ENCODE measurements around the gene CAPN15.

The CAPN15 gene

DNA sequence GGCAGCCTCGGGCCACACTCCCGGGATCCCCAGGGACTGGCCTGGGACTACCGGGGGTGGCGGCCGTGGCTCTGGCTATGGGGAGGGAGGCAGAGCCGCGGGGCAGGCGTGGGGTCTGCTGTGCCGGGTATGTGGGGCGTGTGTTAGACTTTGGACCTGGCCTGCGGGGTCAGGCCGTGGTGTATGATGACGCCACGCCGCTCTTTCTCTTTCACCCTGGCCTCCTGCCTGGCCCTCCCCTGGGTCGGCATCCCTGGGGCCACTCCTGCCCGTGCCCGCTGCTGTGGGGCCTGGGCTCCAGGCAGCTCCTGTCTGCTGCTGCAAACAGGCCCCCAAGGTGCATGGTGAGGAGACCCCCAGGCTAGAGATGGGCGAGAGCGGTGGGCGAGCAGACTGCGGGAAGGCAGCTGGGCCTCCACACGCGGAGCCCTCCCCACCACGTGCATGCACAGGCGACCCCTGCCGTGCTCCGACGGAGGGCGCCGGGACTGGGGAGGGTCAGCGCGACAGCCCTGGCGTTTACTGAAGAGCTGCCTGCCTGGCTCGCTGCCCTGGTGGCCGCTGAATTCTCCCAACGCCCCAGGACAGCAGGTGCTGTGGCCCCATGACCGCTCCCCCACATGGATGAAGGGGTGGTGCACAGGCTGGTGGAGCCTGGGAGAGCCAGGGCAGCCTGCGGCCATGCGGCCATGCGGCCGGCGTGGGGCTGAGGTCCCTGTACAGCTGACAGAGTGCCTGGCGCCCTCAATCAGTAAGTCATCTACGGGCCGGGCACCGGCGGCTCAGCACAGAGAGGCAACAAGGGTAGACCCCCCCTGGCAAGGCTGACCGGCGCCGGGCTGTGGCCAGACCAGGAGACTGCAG is 16.0 kb downstream of the CAPN15 start:
- in situ Hi-C loops (cut with HindIII; ENCODE audit: low sequenced_read_pairs), result no loop called here

GRCh38 chr16:544517-544916 is 17.0 kb downstream of the CAPN15 start:
- in situ Hi-C loops (cut with HindIII; ENCODE audit: low sequenced_read_pairs), result no loop called here

DNA sequence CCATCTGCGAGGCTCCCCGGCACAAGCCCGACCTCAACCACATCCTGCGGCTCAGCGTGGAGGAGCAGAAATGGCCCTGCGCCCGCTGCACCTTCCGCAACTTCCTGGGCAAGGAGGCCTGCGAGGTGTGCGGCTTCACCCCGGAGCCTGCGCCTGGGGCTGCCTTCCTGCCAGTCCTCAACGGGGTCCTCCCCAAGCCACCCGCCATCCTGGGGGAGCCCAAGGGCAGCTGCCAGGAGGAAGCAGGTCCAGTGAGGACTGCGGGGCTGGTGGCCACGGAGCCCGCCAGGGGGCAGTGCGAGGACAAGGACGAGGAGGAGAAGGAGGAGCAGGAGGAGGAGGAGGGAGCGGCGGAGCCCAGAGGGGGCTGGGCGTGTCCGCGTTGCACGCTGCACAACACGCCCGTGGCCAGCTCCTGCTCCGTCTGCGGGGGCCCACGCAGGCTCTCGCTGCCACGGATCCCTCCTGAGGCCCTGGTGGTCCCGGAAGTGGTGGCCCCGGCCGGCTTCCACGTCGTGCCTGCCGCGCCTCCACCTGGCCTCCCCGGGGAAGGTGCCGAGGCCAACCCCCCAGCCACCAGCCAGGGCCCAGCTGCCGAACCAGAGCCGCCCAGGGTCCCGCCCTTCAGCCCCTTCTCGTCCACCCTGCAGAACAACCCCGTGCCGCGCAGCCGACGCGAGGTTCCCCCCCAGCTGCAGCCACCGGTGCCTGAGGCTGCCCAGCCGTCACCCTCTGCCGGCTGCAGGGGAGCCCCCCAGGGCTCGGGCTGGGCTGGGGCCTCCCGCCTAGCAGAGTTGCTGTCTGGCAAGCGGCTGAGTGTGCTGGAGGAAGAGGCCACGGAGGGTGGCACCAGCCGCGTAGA is 19.6 kb downstream of the CAPN15 start:
- in situ Hi-C loops (cut with HindIII; ENCODE audit: low sequenced_read_pairs), result no loop called here

DNA sequence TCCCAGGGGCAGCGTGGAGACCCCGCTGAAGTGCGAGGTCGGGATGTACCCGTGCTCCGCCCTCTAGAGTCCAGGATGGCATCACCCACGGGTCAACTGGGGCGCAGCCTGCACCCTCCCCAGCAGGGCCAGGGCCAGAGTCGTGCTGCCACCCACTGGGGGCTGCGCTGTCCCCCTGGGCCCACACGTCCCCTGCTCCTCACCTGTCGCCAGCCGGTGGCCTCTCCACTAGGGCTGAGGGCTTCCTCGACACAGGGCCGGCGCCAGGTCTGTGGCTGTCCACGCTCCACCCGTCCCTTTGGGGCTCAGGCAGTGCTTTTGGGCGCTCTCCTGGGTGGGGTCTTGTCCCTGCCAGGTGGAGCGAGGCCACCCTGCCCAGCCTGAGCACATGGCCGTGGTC is 21.1 kb downstream of the CAPN15 start:
- in situ Hi-C loops (cut with HindIII; ENCODE audit: low sequenced_read_pairs), result no loop called here

GRCh38 chr16:549544-550263 is 22.2 kb downstream of the CAPN15 start:
- in situ Hi-C loops (cut with HindIII; ENCODE audit: low sequenced_read_pairs), result no loop called here

- in situ Hi-C loops (cut with HindIII; ENCODE audit: low sequenced_read_pairs), result no loop called here
Measured at GRCh38 chr16:551210-551609, 23.7 kb downstream of the CAPN15 start.

DNA sequence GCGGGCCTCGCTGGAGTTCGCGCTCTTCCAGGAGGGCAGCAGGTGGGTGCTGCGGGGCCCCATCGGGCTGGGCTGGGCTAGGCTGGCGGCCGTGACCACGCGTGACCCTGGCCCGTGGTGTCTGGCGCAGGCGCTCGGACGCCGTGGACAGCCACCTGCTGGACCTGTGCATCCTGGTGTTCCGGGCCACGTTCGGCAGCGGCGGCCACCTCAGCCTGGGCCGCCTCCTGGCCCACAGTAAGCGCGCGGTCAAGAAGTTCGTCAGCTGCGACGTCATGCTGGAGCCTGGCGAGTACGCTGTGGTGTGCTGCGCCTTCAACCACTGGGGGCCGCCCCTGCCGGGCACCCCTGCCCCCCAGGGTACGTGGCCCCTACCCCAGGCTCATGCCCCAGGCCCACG is 24.7 kb downstream of the CAPN15 start:
- in situ Hi-C loops (cut with HindIII; ENCODE audit: low sequenced_read_pairs), result no loop called here

DNA sequence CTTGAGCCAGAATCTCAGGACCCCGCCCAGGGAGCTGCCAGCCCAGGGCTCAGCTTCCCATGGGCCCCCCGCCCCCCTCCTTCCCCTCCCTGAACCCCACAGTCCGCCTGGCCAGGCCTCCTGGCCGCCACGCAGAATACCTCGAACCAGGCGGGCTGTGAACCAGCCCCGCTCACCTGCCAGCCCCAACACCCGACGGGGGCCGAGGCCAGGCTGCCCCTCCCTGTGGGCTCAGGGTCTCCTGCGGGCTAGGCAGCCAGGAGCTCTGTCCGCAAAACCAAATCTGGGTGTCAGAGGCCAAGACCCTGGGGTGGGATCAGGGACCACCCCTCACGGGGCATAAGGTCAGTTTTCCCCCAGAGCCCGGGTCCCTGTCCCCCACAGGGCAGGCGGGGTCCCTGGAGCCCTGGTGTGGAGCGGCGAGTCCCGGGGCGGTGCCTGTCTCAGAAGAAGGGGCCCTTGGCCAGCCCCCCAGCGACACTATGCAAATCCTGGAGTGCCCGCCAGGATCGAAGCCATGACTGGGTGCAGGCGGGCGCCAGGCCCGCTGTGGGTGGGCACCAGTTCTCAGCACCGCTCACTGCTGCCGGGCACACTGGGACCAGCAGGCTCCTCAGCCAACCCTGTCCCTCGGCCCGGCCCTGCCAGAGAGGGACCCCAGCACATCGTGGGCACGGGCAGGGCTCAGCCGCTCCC is 26.2 kb downstream of the CAPN15 start:
- in situ Hi-C loops (cut with HindIII; ENCODE audit: low sequenced_read_pairs), result no loop called here

DNA sequence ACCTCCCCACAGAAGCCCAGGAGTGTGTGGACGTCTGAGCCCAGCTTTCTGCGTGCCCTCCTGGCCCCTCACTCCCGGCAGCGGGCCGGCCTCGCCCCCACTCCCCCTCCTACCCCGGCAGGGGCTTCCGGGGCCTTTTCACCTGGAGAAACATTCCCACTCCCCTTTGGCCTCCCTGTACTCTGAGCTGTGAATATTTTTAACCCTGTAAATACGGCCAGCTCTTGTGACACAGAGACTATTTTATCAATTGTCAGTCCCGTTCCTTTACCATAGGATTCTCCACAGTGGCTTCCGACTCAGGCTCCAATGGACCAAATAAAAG is 26.7 kb downstream of the CAPN15 start:
- in situ Hi-C loops (cut with HindIII; ENCODE audit: low sequenced_read_pairs), result no loop called here

DNA sequence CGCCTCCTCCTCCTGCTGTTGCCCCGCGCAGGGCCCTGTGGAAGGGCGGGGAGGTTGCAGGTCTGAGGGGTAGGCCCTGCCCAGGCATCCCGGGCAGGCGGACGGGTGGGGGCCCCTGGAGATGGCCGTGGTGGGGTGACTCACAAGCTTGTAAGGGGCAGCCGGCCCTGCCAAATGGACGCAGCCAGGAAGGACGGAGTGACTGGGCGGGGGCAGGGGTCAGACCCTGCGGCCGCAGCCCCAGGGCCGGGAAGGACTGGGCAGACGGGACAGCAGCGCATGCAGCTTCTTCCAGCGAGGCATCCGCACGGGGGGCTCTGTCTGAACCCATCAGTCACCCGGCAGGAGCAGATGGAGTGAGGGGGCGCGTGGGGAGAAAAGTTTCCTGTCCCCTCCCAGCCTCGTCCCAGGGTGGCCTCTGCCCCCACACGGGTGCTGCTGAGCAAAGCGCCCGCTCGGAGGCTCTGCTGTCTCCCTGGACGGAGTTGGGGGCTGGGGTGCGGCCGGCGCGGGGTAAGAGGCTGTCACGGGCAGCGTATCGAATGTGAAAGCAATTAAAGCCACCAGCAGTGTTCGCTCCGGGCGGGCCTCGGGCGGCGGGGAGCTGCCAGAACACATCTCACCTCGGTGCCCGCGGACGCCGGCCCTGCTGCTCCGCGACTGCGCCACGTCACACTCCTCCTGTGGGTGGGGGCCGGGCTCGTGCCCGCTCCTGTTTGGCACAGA is 27.3 kb downstream of the CAPN15 start:
- in situ Hi-C loops (cut with HindIII; ENCODE audit: low sequenced_read_pairs), result no loop called here

GRCh38 chr16:555528-556473 is 28.3 kb downstream of the CAPN15 start:
- in situ Hi-C loops (cut with HindIII; ENCODE audit: low sequenced_read_pairs), result no loop called here

GRCh38 chr16:556474-557173 is 29.1 kb downstream of the CAPN15 start:
- in situ Hi-C loops (cut with HindIII; ENCODE audit: low sequenced_read_pairs), result no loop called here

DNA sequence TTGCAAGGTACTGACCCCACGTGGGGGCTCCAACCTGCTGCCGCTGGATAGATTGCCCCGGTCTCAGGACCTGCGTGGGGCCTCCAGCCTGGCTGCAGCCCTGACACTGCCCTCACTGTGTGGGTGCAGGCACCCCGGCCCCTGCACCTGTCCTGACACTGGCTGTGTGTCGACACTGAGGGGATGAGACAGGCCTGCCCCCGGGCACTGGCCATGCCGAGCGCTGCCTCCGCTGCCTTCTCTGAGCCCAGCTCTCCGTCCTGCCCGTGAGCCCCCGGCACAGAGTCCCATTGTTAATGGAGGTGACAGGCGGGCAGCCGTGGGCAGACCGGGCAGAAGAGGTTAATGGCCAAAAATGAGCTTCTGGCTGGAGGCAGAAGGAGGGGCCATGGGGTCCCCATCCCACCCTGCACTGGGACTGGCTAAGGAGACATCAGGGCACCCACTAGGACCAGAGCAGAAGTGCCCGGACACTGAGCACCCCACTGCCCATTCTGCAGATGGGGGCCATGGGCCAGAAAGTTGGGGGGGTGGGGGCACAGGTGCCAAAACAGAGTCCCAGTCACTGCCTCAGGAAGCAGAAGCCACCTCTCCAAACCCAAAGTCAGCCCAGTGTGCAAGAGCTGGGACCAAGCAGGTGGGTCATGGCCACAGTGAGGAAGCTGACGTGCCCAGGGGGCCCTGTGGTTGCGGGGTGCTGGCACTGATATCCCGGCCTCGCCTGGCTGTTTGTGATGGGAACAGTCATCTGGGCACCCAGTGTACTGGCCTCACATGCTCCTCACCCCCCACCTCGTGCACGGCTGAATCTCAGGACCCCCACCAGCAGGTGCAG is 30.2 kb downstream of the CAPN15 start:
- in situ Hi-C loops (cut with HindIII; ENCODE audit: low sequenced_read_pairs), result no loop called here

GRCh38 chr16:558298-559020 is 30.9 kb downstream of the CAPN15 start:
- in situ Hi-C loops (cut with HindIII; ENCODE audit: low sequenced_read_pairs), result no loop called here

DNA sequence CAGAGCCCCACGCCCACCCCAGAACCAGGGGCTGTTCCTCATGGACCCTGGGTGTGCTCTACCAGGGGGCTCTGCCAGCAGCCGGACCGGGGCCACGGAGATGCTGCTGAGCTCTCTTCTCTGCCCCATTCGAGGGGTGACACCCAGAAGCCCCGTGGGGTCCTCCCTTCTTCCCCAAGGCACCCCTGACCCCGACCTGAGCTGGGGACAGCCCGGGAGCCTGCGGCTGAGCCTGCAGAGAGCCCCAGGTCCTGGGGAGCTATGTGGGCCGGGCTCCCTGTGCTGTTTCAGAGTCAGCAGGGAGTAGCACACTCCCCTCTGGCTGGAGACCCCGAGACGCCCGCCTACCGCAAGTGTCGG is 31.5 kb downstream of the CAPN15 start:
- in situ Hi-C loops (cut with HindIII; ENCODE audit: low sequenced_read_pairs), result no loop called here

DNA sequence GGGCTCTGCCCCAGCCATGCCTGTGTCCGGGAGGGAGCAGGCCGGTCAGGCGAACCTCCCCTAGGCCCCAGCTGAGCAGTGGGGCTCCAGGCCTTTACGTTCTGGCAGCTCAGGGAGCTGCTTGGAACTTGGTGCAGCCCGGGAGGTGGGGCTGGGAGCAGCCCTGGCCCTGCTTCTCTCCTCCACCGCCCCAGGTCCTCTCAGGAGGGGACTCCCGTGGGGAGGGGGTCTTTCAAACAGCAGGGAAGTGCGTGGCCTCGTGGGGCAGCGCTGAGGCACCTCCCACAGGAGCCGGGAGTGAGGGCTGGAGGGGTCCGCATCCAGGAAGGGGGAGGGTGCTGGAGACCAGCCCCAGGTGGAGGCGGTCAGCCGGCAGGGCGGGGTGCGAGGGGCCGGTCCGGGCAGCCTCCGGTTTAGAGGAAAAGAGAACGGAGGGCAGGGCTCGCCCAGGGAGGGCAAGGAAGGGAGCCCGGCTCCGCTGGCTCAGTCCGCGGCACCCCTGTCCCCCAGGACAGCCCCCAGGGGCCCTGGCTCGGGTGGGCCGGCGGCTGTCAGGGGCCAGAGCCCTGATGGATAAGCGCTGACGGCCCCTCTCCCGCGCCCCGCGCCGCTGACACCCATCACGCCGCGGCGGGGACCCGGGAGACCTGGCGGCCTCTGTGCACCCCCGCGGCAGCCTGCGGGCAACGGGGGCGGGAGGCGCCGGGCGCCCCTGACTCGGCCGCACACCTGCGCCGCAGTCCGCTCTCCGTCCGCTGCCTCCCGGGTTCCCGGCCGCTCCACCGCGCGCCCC is 32.1 kb downstream of the CAPN15 start:
- in situ Hi-C loops (cut with HindIII; ENCODE audit: low sequenced_read_pairs), result no loop called here
